CD4-positive, CD25-positive, alpha-beta regulatory T cell (primary cell): ENCODE measurements around the gene STON2. TPM values are rescaled to one million over a fixed set of nuclear protein-coding genes. Genes with fewer than 3 reads are reported as not detected.
A peak's percentile ranks its signal among the peaks of the same experiment; 100 is the strongest.
"Not testable (repeated sequence)": the region's sequence is repeated elsewhere in the genome, so short reads cannot be mapped to it uniquely, and the experiment has no call there.

Source experiments
- ATAC-seq, 2 donors: fragments of 150-1000 bp; cut with Tn5 transposase; one replicate each; pipeline ENCODE4 v1.10.0; 2021; ENCODE audit warnings: low read depth in 2 of 2, moderate number of reproducible peaks in 2 of 2, moderate library complexity in 1 of 2
- DNase-seq, 3 donors: peaks; one replicate each; pipeline versions ENCODE4 v3.0.0 to v3.0.0-alpha.2; 2012 to 2022; ENCODE audit warnings: mixed read lengths in 1 of 3
- H3K27ac ChIP-seq: one replicate; pipeline ENCODE4 v1.7.0; 2013; ENCODE audit warnings: mild to moderate bottlenecking, low read length; ENCODE audit not compliant: insufficient read depth, poor library complexity, severe bottlenecking
- H3K27me3 ChIP-seq: one replicate; pipeline ENCODE4 v1.7.0; 2013; ENCODE audit warnings: low read length; ENCODE audit not compliant: control insufficient read depth, insufficient read depth
- H3K36me3 ChIP-seq: one replicate; pipeline ENCODE4 v1.7.0; 2013; ENCODE audit warnings: mild to moderate bottlenecking, low read length, moderate library complexity; ENCODE audit not compliant: control insufficient read depth, insufficient read depth
- H3K4me1 ChIP-seq: 2 replicates; pipeline ENCODE4 v1.7.0; 2013; ENCODE audit warnings: mild to moderate bottlenecking, low read length; ENCODE audit not compliant: insufficient read depth, control insufficient read depth, poor library complexity, severe bottlenecking
- H3K4me3 ChIP-seq: one replicate; pipeline ENCODE4 v1.7.0; 2013; ENCODE audit warnings: low read depth, mild to moderate bottlenecking, low read length, moderate library complexity
- H3K9me3 ChIP-seq, 2 experiments: 1 replicate in 1 of 2; 2 replicates in 1 of 2; pipeline ENCODE4 v1.7.0; 2013; ENCODE audit warnings: low read length in 2 of 2, mild to moderate bottlenecking in 1 of 2, moderate library complexity in 1 of 2; ENCODE audit not compliant: control insufficient read depth in 2 of 2
- H3K27ac Mint-ChIP-seq, 3 donors: one replicate each; pipeline ENCODE4 v1.8.0; 2020 to 2022; ENCODE audit warnings: mild to moderate bottlenecking in 3 of 3, mixed read lengths in 3 of 3, moderate library complexity in 2 of 3
- H3K27me3 Mint-ChIP-seq: one replicate; pipeline ENCODE4 v1.8.0; 2022; ENCODE audit warnings: mild to moderate bottlenecking, mixed read lengths
- H3K36me3 Mint-ChIP-seq: one replicate; pipeline ENCODE4 v1.8.0; 2020; ENCODE audit warnings: mixed read lengths
- H3K4me1 Mint-ChIP-seq, 4 donors: one replicate each; pipeline ENCODE4 v1.8.0; 2020 to 2022; ENCODE audit warnings: mixed read lengths in 4 of 4, mild to moderate bottlenecking in 1 of 4
- H3K4me3 Mint-ChIP-seq, 4 donors: one replicate each; pipeline ENCODE4 v1.8.0; 2020 to 2022; ENCODE audit warnings: mild to moderate bottlenecking in 4 of 4, mixed read lengths in 4 of 4, moderate library complexity in 3 of 4
- H3K9me3 Mint-ChIP-seq, 7 donors: one replicate each; pipeline ENCODE4 v1.8.0; 2020 to 2022; ENCODE audit warnings: mixed read lengths in 7 of 7, mild to moderate bottlenecking in 3 of 7, moderate library complexity in 2 of 7
- polyA plus RNA-seq, 4 donors: library from polyadenylated mRNA; unstranded; fragments of 300-500 nt; fragmentation: Illumina TruSeq; gene quantifications; one replicate each; pipeline ENCODE4 v1.2.3, GENCODE V29; 2021
- total RNA-seq: library from RNA; stranded (reverse); gene quantifications from one replicate; pipeline ENCODE4 v1.2.3, GENCODE V29; 2022

Gene STON2
- total and polyA plus RNA-seq, 5 donors from 2014 or later = 4.4 TPM; not detected in 4

DNA sequence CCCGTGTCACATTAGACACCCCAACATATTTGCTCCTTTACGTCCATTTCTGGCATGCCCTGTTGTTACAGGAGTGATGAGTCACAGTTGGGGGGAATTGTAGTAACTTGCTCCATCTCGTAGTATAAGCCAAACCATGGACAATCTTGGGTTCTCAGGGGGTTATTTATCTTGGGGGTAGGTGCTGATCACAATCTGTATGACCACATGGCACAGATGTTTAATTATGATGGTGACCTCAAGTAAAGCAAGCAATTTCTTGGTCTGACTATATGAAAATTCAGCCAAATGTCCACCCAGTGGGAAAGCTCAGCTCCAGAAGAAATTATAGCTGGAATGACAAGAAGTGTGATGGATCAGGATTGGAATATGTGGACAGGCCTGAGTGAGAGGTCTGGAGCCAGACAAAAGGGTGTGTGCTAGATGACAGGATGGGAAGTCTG is 32.1 kb upstream of the STON2 start:
- Mint-ChIP-seq H3K9me3 (peaks cover 0 to 2% (median 0%) of the 10 kb centered on the region in 7 donors), H3K27ac (no peak overlapping the region), H3K4me1 (peaks cover 4 to 13% (median 10%) of the 10 kb centered on the region in 4 donors), H3K27me3 (peaks cover 81% of the 10 kb centered on the region), H3K36me3 (no peaks in the 10 kb centered on the region), H3K4me3 (no peak overlapping the region)
- H3K36me3 ChIP-seq = no peaks in the 10 kb centered on the region
- peaks cover 24% of the 10 kb centered on the region for H3K27me3 ChIP-seq
- no peak overlapping the region for H3K4me3 ChIP-seq
- peaks cover 15% of the 10 kb centered on the region for H3K4me1 ChIP-seq
- H3K9me3 ChIP-seq = no peaks in the 10 kb centered on the region
- no peak for ATAC-seq
- DNase-seq = no peak
- H3K27ac ChIP-seq = no peak overlapping the region

DNA sequence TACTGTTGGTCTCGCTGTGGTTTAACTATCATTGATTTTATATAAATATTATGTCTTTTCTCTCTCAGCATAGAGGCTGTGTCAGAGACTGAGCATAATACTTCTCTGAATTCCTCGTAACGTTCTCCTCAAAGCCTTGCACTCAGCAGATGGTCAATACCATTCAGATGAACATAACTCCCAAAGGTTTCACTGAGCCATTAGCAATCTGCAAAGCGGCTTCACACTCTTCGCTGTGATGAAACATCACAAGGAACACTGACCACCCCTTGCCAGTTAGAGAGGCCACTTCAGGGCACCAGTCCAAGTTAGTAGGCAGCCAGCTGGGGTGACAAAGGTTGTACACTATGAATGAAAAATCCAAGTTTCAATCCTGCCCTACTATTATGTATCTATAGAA is 30.1 kb upstream of the STON2 start:
- H3K9me3 ChIP-seq = no peaks in the 10 kb centered on the region
- H3K27ac Mint-ChIP-seq = no peak overlapping the region
- no peaks in the 10 kb centered on the region for H3K36me3 Mint-ChIP-seq
- peaks cover 75% of the 10 kb centered on the region for H3K27me3 Mint-ChIP-seq
- no peaks in the 10 kb centered on the region for H3K36me3 ChIP-seq
- no peak overlapping the region for H3K27ac ChIP-seq
- H3K27me3 ChIP-seq = peaks cover 17% of the 10 kb centered on the region
- H3K4me3 ChIP-seq = no peak overlapping the region
- peaks cover 0 to 2% (median 0%) of the 10 kb centered on the region in 7 donors for H3K9me3 Mint-ChIP-seq
- no peak overlapping the region for H3K4me3 Mint-ChIP-seq
- ATAC-seq (no peak), DNase-seq (no peak)
- peaks cover 3% of the 10 kb centered on the region for H3K4me1 ChIP-seq
- peaks cover 2 to 3% (median 2%) of the 10 kb centered on the region in 4 donors for H3K4me1 Mint-ChIP-seq

DNA sequence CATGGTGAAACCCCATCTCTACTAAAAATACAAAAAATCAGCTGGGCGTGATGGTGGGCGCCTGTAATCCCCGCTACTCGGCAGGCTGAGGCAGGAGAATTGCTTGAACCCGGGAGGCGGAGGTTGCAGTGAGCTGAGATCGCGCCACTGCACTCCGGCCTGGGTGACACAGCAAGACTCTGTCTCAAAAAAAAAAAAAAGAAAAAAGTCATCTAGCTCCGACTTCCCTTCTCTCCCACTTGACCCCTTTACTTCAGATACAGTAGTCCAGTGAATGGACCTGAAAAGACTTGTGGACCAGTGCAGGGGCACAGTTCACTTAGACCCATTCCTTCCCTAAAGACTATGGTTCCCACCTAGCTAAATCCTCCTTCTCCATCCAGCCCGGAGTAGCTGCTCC is 29.6 kb upstream of the STON2 start:
- not testable (repeated sequence) for H3K36me3 Mint-ChIP-seq, H3K4me3 Mint-ChIP-seq, H3K9me3 ChIP-seq, ATAC-seq, H3K27ac ChIP-seq, H3K36me3 ChIP-seq, H3K4me3 ChIP-seq, H3K4me1 Mint-ChIP-seq, H3K9me3 Mint-ChIP-seq, H3K27ac Mint-ChIP-seq, H3K4me1 ChIP-seq, DNase-seq
- peaks cover 74% of the 10 kb centered on the region for H3K27me3 Mint-ChIP-seq
- peaks cover 16% of the 10 kb centered on the region for H3K27me3 ChIP-seq

DNA sequence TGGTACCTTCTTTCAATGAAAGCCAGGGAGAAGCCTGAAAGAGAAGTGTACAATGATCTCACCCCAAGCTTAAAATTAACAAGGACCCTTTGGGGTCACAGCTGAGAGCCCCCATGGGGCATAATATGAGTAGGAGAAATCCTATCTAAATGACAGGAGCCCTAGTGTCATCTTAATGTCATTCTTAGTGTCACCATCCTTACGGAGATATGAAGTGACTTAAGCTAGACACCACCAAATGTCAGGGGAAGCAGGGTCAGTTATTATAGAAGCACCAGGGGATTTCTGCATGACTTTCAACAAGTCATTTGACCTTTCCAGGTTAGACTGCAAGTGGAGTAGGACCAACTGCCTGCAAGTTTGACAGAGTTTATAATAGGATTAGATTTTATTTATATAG is 28.9 kb upstream of the STON2 start:
- peaks cover 69% of the 10 kb centered on the region for H3K27me3 Mint-ChIP-seq
- no peak overlapping the region for H3K4me3 Mint-ChIP-seq
- Histone ChIP-seq H3K27ac (no peak overlapping the region), H3K4me3 (no peak overlapping the region), H3K9me3 (no peaks in the 10 kb centered on the region), H3K4me1 (no peaks in the 10 kb centered on the region), H3K36me3 (no peaks in the 10 kb centered on the region), H3K27me3 (peaks cover 10% of the 10 kb centered on the region)
- DNase-seq = no peak
- no peak for ATAC-seq
- no peaks in the 10 kb centered on the region for H3K4me1 Mint-ChIP-seq
- H3K27ac Mint-ChIP-seq = peak overlapping the region in 1 of 3 donors; percentile 79
- H3K9me3 Mint-ChIP-seq = peaks cover 0 to 2% (median 0%) of the 10 kb centered on the region in 7 donors
- H3K36me3 Mint-ChIP-seq = no peaks in the 10 kb centered on the region

DNA sequence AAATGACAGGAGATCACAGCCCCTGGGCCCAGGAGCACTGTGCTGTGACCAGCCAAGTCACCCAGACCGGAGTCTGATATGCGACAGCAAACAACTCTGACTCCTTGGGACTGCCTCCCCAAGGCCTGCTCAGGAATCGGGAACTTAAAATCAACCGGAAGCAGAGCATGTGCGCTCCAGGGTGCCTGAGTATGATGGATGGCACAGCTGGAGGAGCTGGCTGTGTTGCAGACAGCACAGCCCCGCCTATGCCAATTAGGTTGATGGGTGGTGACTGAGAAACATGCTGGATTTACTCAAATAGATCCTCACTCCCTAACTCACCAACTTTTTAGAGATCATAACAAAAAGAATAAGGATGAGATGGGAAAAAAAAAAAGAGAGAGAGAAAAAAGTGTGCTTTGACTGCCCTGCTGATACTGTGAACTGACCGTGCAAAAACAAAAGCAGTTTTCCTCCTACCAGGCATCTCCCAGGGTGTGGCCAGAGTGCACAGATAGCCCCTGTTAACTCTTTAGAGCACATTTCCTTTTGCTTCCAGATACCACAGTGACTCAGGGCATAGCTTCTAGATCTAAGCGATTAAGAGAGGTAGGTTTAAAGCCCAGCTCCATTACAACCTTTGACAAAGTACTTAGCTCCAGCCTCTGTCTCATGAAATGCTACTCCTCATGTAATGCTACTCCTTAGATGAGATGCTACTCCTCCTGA is 27.4 kb upstream of the STON2 start:
- Mint-ChIP-seq H3K4me3 (no peak overlapping the region), H3K27me3 (peaks cover 54% of the 10 kb centered on the region), H3K4me1 (no peaks in the 10 kb centered on the region), H3K36me3 (no peaks in the 10 kb centered on the region), H3K9me3 (peaks cover 0 to 2% (median 0%) of the 10 kb centered on the region in 7 donors), H3K27ac (no peak overlapping the region)
- no peaks in the 10 kb centered on the region for H3K36me3 ChIP-seq
- H3K27ac ChIP-seq = no peak overlapping the region
- H3K4me1 ChIP-seq = no peaks in the 10 kb centered on the region
- ATAC-seq (peak in 1 of 2 donors; percentile 5), DNase-seq (no peak)
- no peaks in the 10 kb centered on the region for H3K9me3 ChIP-seq
- peaks cover 8% of the 10 kb centered on the region for H3K27me3 ChIP-seq
- no peak overlapping the region for H3K4me3 ChIP-seq

DNA sequence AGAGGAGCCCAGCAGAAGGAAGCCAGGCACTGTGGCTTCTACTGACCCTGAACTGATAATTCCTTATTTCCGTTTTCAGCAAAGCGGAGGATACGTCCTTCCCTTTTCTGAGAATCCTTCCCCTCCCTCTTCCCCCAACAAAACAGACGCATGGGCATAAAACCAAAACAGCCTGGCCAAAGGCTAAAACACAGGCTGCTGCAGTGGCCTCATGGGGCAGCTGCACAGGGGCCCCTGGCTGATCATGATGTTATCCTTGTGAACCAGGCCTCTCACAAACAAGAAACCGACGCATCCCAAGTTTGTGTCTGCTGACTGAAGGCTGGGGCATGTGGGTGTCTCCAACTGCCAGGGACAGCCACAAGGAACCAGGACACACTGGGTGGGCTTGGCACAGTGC is 23.4 kb upstream of the STON2 start:
- no peaks in the 10 kb centered on the region for H3K9me3 ChIP-seq
- H3K4me3 ChIP-seq = no peak overlapping the region
- H3K4me1 ChIP-seq = no peaks in the 10 kb centered on the region
- DNase-seq (no peak), ATAC-seq (no peak)
- H3K27me3 Mint-ChIP-seq = peaks cover 30% of the 10 kb centered on the region
- no peak overlapping the region for H3K27ac Mint-ChIP-seq
- H3K36me3 Mint-ChIP-seq = no peaks in the 10 kb centered on the region
- no peaks in the 10 kb centered on the region for H3K36me3 ChIP-seq
- no peak overlapping the region for H3K27ac ChIP-seq
- H3K9me3 Mint-ChIP-seq = peaks cover 0 to 4% (median 0%) of the 10 kb centered on the region in 7 donors
- H3K4me1 Mint-ChIP-seq = peaks cover 0 to 4% (median 0%) of the 10 kb centered on the region in 4 donors
- H3K27me3 ChIP-seq = peaks cover 2% of the 10 kb centered on the region
- H3K4me3 Mint-ChIP-seq = no peak overlapping the region

DNA sequence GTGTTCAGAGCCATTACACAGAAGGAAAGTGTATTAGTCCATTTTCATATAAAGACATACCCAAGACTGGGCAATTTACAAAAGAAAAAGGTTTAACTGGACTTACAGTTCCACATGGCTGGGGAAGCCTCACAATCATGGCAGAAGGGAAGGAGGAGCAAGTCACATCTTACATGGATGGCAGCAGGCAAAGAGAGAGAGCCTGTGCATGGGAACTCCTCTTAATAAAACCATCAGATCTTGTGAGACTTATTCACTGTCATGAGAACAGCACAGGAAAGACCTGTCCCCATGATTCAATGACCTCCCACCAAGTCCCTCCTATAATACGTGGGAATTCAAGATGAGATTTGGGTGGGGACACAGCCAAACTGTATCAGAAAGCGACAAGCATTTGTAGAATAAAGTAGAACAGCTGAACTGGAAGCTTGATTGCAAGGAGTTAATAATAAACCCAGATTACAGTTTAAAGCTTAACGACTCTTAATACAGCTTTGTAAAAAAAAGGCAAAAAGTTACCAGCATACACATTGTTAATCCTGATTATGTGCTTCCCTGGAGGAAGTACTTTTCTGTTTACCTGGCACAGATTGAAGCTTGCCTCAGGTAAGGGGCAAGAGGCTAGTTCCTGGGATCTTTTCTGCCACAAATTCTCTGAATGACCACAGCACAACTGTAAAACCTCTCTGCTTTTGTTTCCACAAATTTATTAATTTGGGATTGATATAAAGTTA is 18.1 kb upstream of the STON2 start:
- Mint-ChIP-seq H3K27ac (no peak overlapping the region), H3K4me3 (no peak overlapping the region), H3K4me1 (peaks cover 0 to 4% (median 0%) of the 10 kb centered on the region in 4 donors), H3K36me3 (no peaks in the 10 kb centered on the region), H3K9me3 (peaks cover 0 to 4% (median 1%) of the 10 kb centered on the region in 7 donors), H3K27me3 (peaks cover 5% of the 10 kb centered on the region)
- H3K27ac ChIP-seq = no peak overlapping the region
- H3K9me3 ChIP-seq = no peaks in the 10 kb centered on the region
- no peaks in the 10 kb centered on the region for H3K36me3 ChIP-seq
- no peak for ATAC-seq
- DNase-seq = no peak
- no peak overlapping the region for H3K4me3 ChIP-seq
- no peaks in the 10 kb centered on the region for H3K27me3 ChIP-seq
- H3K4me1 ChIP-seq = no peaks in the 10 kb centered on the region
